ENCODE measurements around the gene MESD. TPM values are rescaled to one million over a fixed set of nuclear protein-coding genes. Genes with fewer than 3 reads are reported as not detected.

MESD gene
- total RNA-seq, 2 donors from 2014 or later: 36.8 to 39.0 TPM

GRCh38 chr15:81002009-81002330, 12.4 kb upstream of the MESD start:
- Histone ChIP-seq H3K4me1 (ENCODE audit: control insufficient read depth in 1 of 2, low read depth in 2 of 2) (peaks cover 12 to 42% of the 10 kb centered on the region in 2 donors), H3K27me3 (replicated peaks; ENCODE audit: insufficient read depth) (no peaks in the 10 kb centered on the region), H3K27ac (peak overlapping the region; percentile 91 to 95), H3K9me3 (no peaks in the 10 kb centered on the region), H3K4me3 (peak overlapping the region; percentile 89), H3K36me3 (no peaks in the 10 kb centered on the region)
- no peak for DNase-seq (ENCODE audit: low spot score)
- no peak for ATAC-seq (ENCODE audit: insufficient number of reproducible peaks, low FRiP score, low read depth)
- no peak for TF ChIP-seq CTCF (IDR thresholded peaks at IDR 0.05)

DNA sequence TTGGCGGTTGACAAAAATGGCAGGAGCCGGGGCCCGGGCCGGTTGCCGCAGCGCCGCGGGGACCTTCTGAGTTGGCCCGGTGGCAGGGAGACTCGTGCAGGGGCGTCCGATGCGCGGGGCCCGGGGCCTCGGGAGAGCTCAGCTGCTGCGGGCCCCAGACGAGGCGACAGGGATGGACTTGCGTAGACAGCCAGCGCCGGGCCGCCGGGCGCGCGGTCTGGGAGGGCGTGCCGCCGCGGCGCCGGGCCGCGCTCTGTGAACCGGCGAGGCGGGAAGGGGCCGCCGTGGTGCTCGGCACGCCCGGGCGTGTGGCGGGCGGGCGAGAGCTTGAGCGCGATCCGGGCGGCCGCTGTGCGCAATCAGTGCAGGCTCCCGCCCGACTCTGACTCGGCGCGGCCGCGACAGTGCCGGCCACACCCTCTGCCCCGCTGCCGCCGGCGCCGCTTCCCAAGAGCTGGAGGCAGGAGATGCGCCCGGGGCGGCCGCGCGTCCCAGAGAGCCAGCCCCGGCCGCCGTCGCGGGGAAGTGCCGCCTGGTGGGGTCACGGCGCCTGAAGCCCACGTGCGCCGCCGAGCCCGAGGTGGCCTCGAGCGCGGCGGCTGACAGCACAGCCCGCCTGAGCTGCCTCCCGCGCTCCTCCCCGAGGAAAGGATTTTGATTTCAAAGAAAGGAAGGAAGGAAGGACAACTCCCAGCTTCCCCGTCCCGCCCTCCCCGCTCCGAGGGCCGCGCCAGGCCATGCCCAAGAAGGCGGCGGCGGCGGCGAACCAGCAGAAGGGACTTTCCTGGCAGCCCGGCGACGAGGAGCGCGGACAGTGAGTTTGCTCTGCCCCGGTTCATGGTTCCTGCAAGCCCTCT, 11.8 kb upstream of the MESD start:
- Histone ChIP-seq H3K4me1 (ENCODE audit: control insufficient read depth in 1 of 2, low read depth in 2 of 2) (peaks cover 12 to 42% of the 10 kb centered on the region in 2 donors), H3K4me3 (peak overlapping the region; percentile 89)
- DNase-seq (ENCODE audit: low spot score): no peak

DNA sequence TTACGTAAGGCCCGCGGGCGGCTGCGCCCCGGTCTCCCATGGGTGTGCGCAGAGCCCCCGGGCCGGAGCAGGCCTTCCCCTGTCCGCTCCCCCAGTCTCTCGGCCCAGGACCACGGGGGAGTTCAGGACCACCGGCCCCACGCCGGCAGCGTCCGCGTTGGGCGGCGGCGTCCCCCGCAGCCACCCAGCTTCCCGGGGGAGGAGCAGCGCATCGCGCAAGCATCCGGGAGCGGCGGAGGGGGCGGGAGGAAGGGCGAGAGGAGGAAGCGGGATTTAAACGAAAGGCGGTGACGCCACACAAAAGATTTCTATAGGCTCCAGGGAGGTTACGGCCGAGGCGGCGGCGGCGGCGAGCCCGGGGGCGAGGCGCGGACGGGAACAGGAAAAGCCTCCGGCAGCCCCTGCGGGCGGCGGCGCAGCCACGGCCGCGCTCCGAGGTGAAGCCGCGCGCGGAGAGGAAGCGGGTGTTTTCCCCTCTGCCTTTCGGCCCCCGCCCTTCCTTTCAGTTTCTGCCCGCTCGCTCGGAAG, 11.1 kb upstream of the MESD start, which contains the start of gene TLNRD1:
Gene TLNRD1 (plus strand): TSS at position 300 of the 528 bp plus-strand sequence. CDS start 1,349 bp downstream, outside the sequence.
- Histone ChIP-seq H3K9me3 (no peaks in the 10 kb centered on the region), H3K27me3 (replicated peaks; ENCODE audit: insufficient read depth) (no peaks in the 10 kb centered on the region), H3K4me1 (ENCODE audit: control insufficient read depth in 1 of 2, low read depth in 2 of 2) (peaks cover 12 to 38% of the 10 kb centered on the region in 2 donors), H3K36me3 (no peaks in the 10 kb centered on the region), H3K27ac (peak within 1 kb of the TSS; percentile 91 to 95), H3K4me3 (peak within 1 kb of the TSS; percentile 89)
- ATAC-seq (ENCODE audit: insufficient number of reproducible peaks, low FRiP score, low read depth) (peak; percentile 66), DNase-seq (ENCODE audit: low spot score) (peak; percentile 62)
- TF ChIP-seq CTCF (IDR thresholded peaks at IDR 0.05): no peak

More for the DNA sequence above, 11.8 kb upstream of the MESD start:
- Histone ChIP-seq H3K27me3 (replicated peaks; ENCODE audit: insufficient read depth) (no peaks in the 10 kb centered on the region), H3K36me3 (no peaks in the 10 kb centered on the region), H3K27ac (peak overlapping the region; percentile 91 to 95), H3K9me3 (no peaks in the 10 kb centered on the region)
- TF ChIP-seq CTCF (IDR thresholded peaks at IDR 0.05): no peak
- peak; percentile 29 for ATAC-seq (ENCODE audit: insufficient number of reproducible peaks, low FRiP score, low read depth)

- H3K27ac ChIP-seq: peak overlapping the region; percentile 91 to 95
- TF ChIP-seq CTCF (IDR thresholded peaks at IDR 0.05): no peak
- peak; percentile 11 for ATAC-seq (ENCODE audit: insufficient number of reproducible peaks, low FRiP score, low read depth)
Observed at GRCh38 chr15:81000144-81000623, 10.6 kb upstream of the MESD start.

GRCh38 chr15:80999623-81000036, 10.0 kb upstream of the MESD start:
- peaks cover 12 to 27% of the 10 kb centered on the region in 2 donors for H3K4me1 ChIP-seq (ENCODE audit: control insufficient read depth in 1 of 2, low read depth in 2 of 2)
- no peaks in the 10 kb centered on the region for H3K9me3 ChIP-seq
- H3K36me3 ChIP-seq: no peaks in the 10 kb centered on the region
- H3K27me3 ChIP-seq (replicated peaks; ENCODE audit: insufficient read depth): no peaks in the 10 kb centered on the region
- ATAC-seq (ENCODE audit: insufficient number of reproducible peaks, low FRiP score, low read depth): no peak
- peak overlapping the region; percentile 91 to 95 for H3K27ac ChIP-seq
- peak overlapping the region; percentile 89 for H3K4me3 ChIP-seq
- TF ChIP-seq CTCF (IDR thresholded peaks at IDR 0.05): no peak
- no peak for DNase-seq (ENCODE audit: low spot score)

More at GRCh38 chr15:81000144-81000623, 10.6 kb upstream of the MESD start:
- Histone ChIP-seq H3K4me1 (ENCODE audit: control insufficient read depth in 1 of 2, low read depth in 2 of 2) (peaks cover 12 to 33% of the 10 kb centered on the region in 2 donors), H3K27me3 (replicated peaks; ENCODE audit: insufficient read depth) (no peaks in the 10 kb centered on the region), H3K4me3 (peak overlapping the region; percentile 89), H3K36me3 (no peaks in the 10 kb centered on the region), H3K9me3 (no peaks in the 10 kb centered on the region)
- DNase-seq (ENCODE audit: low spot score): no peak
